ENCODE data around the gene ACTN2.

ACTN2 gene

GRCh38 chr1:236685917-236686814 lies at the start of gene ACTN2:
Gene ACTN2, plus strand, starts transcription at chr1:236686499. Its CDS starts 175 bp downstream, at chr1:236686674.
- H3K27ac ChIP-seq (ENCODE audit: low read depth, low read length) = no peak within 1 kb of the TSS
- H3K9ac ChIP-seq (ENCODE audit: low read length in 5 of 5) = peak within 1 kb of the TSS in 1 of 5 donors; percentile 20
- H3K27me3 ChIP-seq (ENCODE audit: control insufficient read depth in 5 of 5, insufficient read depth in 4 of 5, low read length in 5 of 5) = peaks cover 6 to 22% (median 10%) of the 10 kb centered on the region in 5 donors
- no peaks in the 10 kb centered on the region for H3K36me3 ChIP-seq (ENCODE audit: control insufficient read depth in 5 of 5, insufficient read depth in 5 of 5, low read length in 5 of 5)
- no peaks in the 10 kb centered on the region for H3K9me3 ChIP-seq (ENCODE audit: control insufficient read depth in 5 of 5, low read length in 5 of 5)
- H3K4me1 ChIP-seq (ENCODE audit: control insufficient read depth in 5 of 5, insufficient read depth in 5 of 5, low read length in 5 of 5) = peaks cover 0 to 16% (median 14%) of the 10 kb centered on the region in 5 donors
- H3K4me3 ChIP-seq (ENCODE audit: low read depth in 1 of 5, low read length in 5 of 5) = peak within 1 kb of the TSS; percentile 4 to 68 (median 53)

GRCh38 chr1:236638945-236639344 lies 47.4 kb upstream of the ACTN2 start:
- no peak overlapping the region for H3K4me3 ChIP-seq (ENCODE audit: low read depth in 1 of 5, low read length in 5 of 5)
- H3K4me1 ChIP-seq (ENCODE audit: control insufficient read depth in 5 of 5, insufficient read depth in 5 of 5, low read length in 5 of 5) = no peaks in the 10 kb centered on the region
- H3K27ac ChIP-seq (ENCODE audit: low read depth, low read length) = no peak overlapping the region
- no peak overlapping the region for H3K9ac ChIP-seq (ENCODE audit: low read length in 5 of 5)
- H3K9me3 ChIP-seq (ENCODE audit: control insufficient read depth in 5 of 5, low read length in 5 of 5) = no peaks in the 10 kb centered on the region
- no peaks in the 10 kb centered on the region for H3K36me3 ChIP-seq (ENCODE audit: control insufficient read depth in 5 of 5, insufficient read depth in 5 of 5, low read length in 5 of 5)
- H3K27me3 ChIP-seq (ENCODE audit: control insufficient read depth in 5 of 5, insufficient read depth in 4 of 5, low read length in 5 of 5) = peaks cover 0 to 14% (median 8%) of the 10 kb centered on the region in 5 donors

GRCh38 chr1:236639686-236640085 lies 46.6 kb upstream of the ACTN2 start:
- Histone ChIP-seq H3K9me3 (ENCODE audit: control insufficient read depth in 5 of 5, low read length in 5 of 5) (no peaks in the 10 kb centered on the region), H3K27ac (ENCODE audit: low read depth, low read length) (no peak overlapping the region), H3K36me3 (ENCODE audit: control insufficient read depth in 5 of 5, insufficient read depth in 5 of 5, low read length in 5 of 5) (no peaks in the 10 kb centered on the region), H3K27me3 (ENCODE audit: control insufficient read depth in 5 of 5, insufficient read depth in 4 of 5, low read length in 5 of 5) (peaks cover 0 to 14% (median 8%) of the 10 kb centered on the region in 5 donors), H3K9ac (ENCODE audit: low read length in 5 of 5) (no peak overlapping the region), H3K4me1 (ENCODE audit: control insufficient read depth in 5 of 5, insufficient read depth in 5 of 5, low read length in 5 of 5) (no peaks in the 10 kb centered on the region), H3K4me3 (ENCODE audit: low read depth in 1 of 5, low read length in 5 of 5) (no peak overlapping the region)

- H3K9ac ChIP-seq (ENCODE audit: low read length in 5 of 5) = no peak overlapping the region
- H3K27me3 ChIP-seq (ENCODE audit: control insufficient read depth in 5 of 5, insufficient read depth in 4 of 5, low read length in 5 of 5) = peaks cover 0 to 3% (median 0%) of the 10 kb centered on the region in 5 donors
- no peaks in the 10 kb centered on the region for H3K9me3 ChIP-seq (ENCODE audit: control insufficient read depth in 5 of 5, low read length in 5 of 5)
- H3K4me3 ChIP-seq (ENCODE audit: low read depth in 1 of 5, low read length in 5 of 5) = no peak overlapping the region
- no peak overlapping the region for H3K27ac ChIP-seq (ENCODE audit: low read depth, low read length)
- H3K36me3 ChIP-seq (ENCODE audit: control insufficient read depth in 5 of 5, insufficient read depth in 5 of 5, low read length in 5 of 5) = no peaks in the 10 kb centered on the region
- no peaks in the 10 kb centered on the region for H3K4me1 ChIP-seq (ENCODE audit: control insufficient read depth in 5 of 5, insufficient read depth in 5 of 5, low read length in 5 of 5)
These were observed 43.5 kb upstream of the ACTN2 start for GRCh38 chr1:236642763-236643162.

GRCh38 chr1:236645016-236645680 lies 41.2 kb upstream of the ACTN2 start:
- H3K4me1 ChIP-seq (ENCODE audit: control insufficient read depth in 5 of 5, insufficient read depth in 5 of 5, low read length in 5 of 5) = no peaks in the 10 kb centered on the region
- H3K27ac ChIP-seq (ENCODE audit: low read depth, low read length) = no peak overlapping the region
- H3K36me3 ChIP-seq (ENCODE audit: control insufficient read depth in 5 of 5, insufficient read depth in 5 of 5, low read length in 5 of 5) = no peaks in the 10 kb centered on the region
- H3K4me3 ChIP-seq (ENCODE audit: low read depth in 1 of 5, low read length in 5 of 5) = no peak overlapping the region
- no peaks in the 10 kb centered on the region for H3K9me3 ChIP-seq (ENCODE audit: control insufficient read depth in 5 of 5, low read length in 5 of 5)
- no peak overlapping the region for H3K9ac ChIP-seq (ENCODE audit: low read length in 5 of 5)
- H3K27me3 ChIP-seq (ENCODE audit: control insufficient read depth in 5 of 5, insufficient read depth in 4 of 5, low read length in 5 of 5) = no peaks in the 10 kb centered on the region

GRCh38 chr1:236654511-236654910 lies 31.8 kb upstream of the ACTN2 start:
- Histone ChIP-seq H3K4me3 (ENCODE audit: low read depth in 1 of 5, low read length in 5 of 5) (no peak overlapping the region), H3K27ac (ENCODE audit: low read depth, low read length) (no peak overlapping the region), H3K27me3 (ENCODE audit: control insufficient read depth in 5 of 5, insufficient read depth in 4 of 5, low read length in 5 of 5) (peaks cover 0 to 7% (median 0%) of the 10 kb centered on the region in 5 donors), H3K36me3 (ENCODE audit: control insufficient read depth in 5 of 5, insufficient read depth in 5 of 5, low read length in 5 of 5) (no peaks in the 10 kb centered on the region), H3K4me1 (ENCODE audit: control insufficient read depth in 5 of 5, insufficient read depth in 5 of 5, low read length in 5 of 5) (no peaks in the 10 kb centered on the region), H3K9ac (ENCODE audit: low read length in 5 of 5) (no peak overlapping the region), H3K9me3 (ENCODE audit: control insufficient read depth in 5 of 5, low read length in 5 of 5) (no peaks in the 10 kb centered on the region)

- Histone ChIP-seq H3K27ac (ENCODE audit: low read depth, low read length) (no peak overlapping the region), H3K9ac (ENCODE audit: low read length in 5 of 5) (no peak overlapping the region), H3K36me3 (ENCODE audit: control insufficient read depth in 5 of 5, insufficient read depth in 5 of 5, low read length in 5 of 5) (no peaks in the 10 kb centered on the region), H3K4me3 (ENCODE audit: low read depth in 1 of 5, low read length in 5 of 5) (no peak overlapping the region), H3K4me1 (ENCODE audit: control insufficient read depth in 5 of 5, insufficient read depth in 5 of 5, low read length in 5 of 5) (no peaks in the 10 kb centered on the region), H3K27me3 (ENCODE audit: control insufficient read depth in 5 of 5, insufficient read depth in 4 of 5, low read length in 5 of 5) (peaks cover 0 to 7% (median 0%) of the 10 kb centered on the region in 5 donors), H3K9me3 (ENCODE audit: control insufficient read depth in 5 of 5, low read length in 5 of 5) (no peaks in the 10 kb centered on the region)
These were observed 31.3 kb upstream of the ACTN2 start for GRCh38 chr1:236654957-236655356.

- Histone ChIP-seq H3K9ac (ENCODE audit: low read length in 5 of 5) (no peak overlapping the region), H3K36me3 (ENCODE audit: control insufficient read depth in 5 of 5, insufficient read depth in 5 of 5, low read length in 5 of 5) (no peaks in the 10 kb centered on the region), H3K27ac (ENCODE audit: low read depth, low read length) (no peak overlapping the region), H3K9me3 (ENCODE audit: control insufficient read depth in 5 of 5, low read length in 5 of 5) (no peaks in the 10 kb centered on the region), H3K4me1 (ENCODE audit: control insufficient read depth in 5 of 5, insufficient read depth in 5 of 5, low read length in 5 of 5) (no peaks in the 10 kb centered on the region), H3K4me3 (ENCODE audit: low read depth in 1 of 5, low read length in 5 of 5) (no peak overlapping the region), H3K27me3 (ENCODE audit: control insufficient read depth in 5 of 5, insufficient read depth in 4 of 5, low read length in 5 of 5) (peaks cover 0 to 7% (median 0%) of the 10 kb centered on the region in 5 donors)
These were observed 28.9 kb upstream of the ACTN2 start for GRCh38 chr1:236657398-236657797.

GRCh38 chr1:236659792-236660587 lies 26.3 kb upstream of the ACTN2 start:
- H3K36me3 ChIP-seq (ENCODE audit: control insufficient read depth in 5 of 5, insufficient read depth in 5 of 5, low read length in 5 of 5) = no peaks in the 10 kb centered on the region
- no peaks in the 10 kb centered on the region for H3K4me1 ChIP-seq (ENCODE audit: control insufficient read depth in 5 of 5, insufficient read depth in 5 of 5, low read length in 5 of 5)
- H3K27me3 ChIP-seq (ENCODE audit: control insufficient read depth in 5 of 5, insufficient read depth in 4 of 5, low read length in 5 of 5) = peaks cover 0 to 4% (median 0%) of the 10 kb centered on the region in 5 donors
- no peak overlapping the region for H3K4me3 ChIP-seq (ENCODE audit: low read depth in 1 of 5, low read length in 5 of 5)
- H3K9ac ChIP-seq (ENCODE audit: low read length in 5 of 5) = no peak overlapping the region
- H3K9me3 ChIP-seq (ENCODE audit: control insufficient read depth in 5 of 5, low read length in 5 of 5) = no peaks in the 10 kb centered on the region
- no peak overlapping the region for H3K27ac ChIP-seq (ENCODE audit: low read depth, low read length)

Data from subcutaneous abdominal adipose tissue (tissue), 5 donors.